Neural cell (in vitro differentiated cells): ENCODE data around the gene PPP1R11. TPM values are rescaled to one million over a fixed set of nuclear protein-coding genes. Genes with fewer than 3 reads are reported as not detected.

Source experiments
- H2AFZ ChIP-seq: fragments of 200-600, 300-800 bp; sonication (generic), shearing (Covaris generic); 2 replicates; pipeline ENCODE4 v1.6.0; 2014; ENCODE audit warnings: low read depth, mild to moderate bottlenecking, antibody characterized with exemption, low read length, moderate library complexity
- H3F3A ChIP-seq: fragments of 200-600 bp; shearing (Covaris generic); 2 replicates; pipeline ENCODE4 v1.6.1; 2016; ENCODE audit warnings: mild to moderate bottlenecking, moderate library complexity, mixed read lengths, antibody characterized with exemption, low read length; ENCODE audit not compliant: insufficient read depth, poor library complexity, severe bottlenecking
- H3K27ac ChIP-seq: fragments of 200-600, 300-800 bp; sonication (generic), shearing (Covaris generic); 2 replicates; pipeline ENCODE4 v1.5.1; 2014; ENCODE audit warnings: mild to moderate bottlenecking, low read length, moderate library complexity
- H3K27me3 ChIP-seq: fragments of 300-800, 200-600 bp; sonication (generic), shearing (Covaris generic); 2 replicates; pipeline ENCODE4 v1.6.0; 2014; ENCODE audit warnings: mild to moderate bottlenecking, low read depth, low read length, moderate library complexity; ENCODE audit not compliant: insufficient read depth
- H3K36me3 ChIP-seq: fragments of 300-800, 200-600 bp; sonication (generic), shearing (Covaris generic); 2 replicates; pipeline ENCODE4 v1.5.1; 2014; ENCODE audit warnings: mild to moderate bottlenecking, antibody characterized with exemption, low read length, moderate library complexity; ENCODE audit not compliant: insufficient read depth
- H3K4me2 ChIP-seq: fragments of 300-800, 200-600 bp; sonication (generic), shearing (Covaris generic); 2 replicates; pipeline ENCODE4 v1.6.0; 2014; ENCODE audit warnings: mild to moderate bottlenecking, low read length
- H3K4me3 ChIP-seq: fragments of 300-800, 200-600 bp; sonication (generic), shearing (Covaris generic); 2 replicates; pipeline ENCODE4 v1.5.1; 2014; ENCODE audit warnings: mild to moderate bottlenecking, low read length, moderate library complexity
- H3K79me2 ChIP-seq: fragments of 200-600 bp; shearing (Covaris generic); replicated peaks from 2 replicates; pipeline ENCODE4 v1.6.0; 2014; ENCODE audit warnings: mild to moderate bottlenecking, low read length, moderate library complexity; ENCODE audit not compliant: insufficient read depth
- H3K9ac ChIP-seq: fragments of 300-800, 200-600 bp; sonication (generic), shearing (Covaris generic); 2 replicates; pipeline ENCODE4 v1.6.1; 2016; ENCODE audit warnings: mild to moderate bottlenecking, low read length, mixed read lengths
- H3K9me2 ChIP-seq: fragments of 200-600 bp; shearing (Covaris generic); 2 replicates; pipeline ENCODE4 v1.6.1; 2016; ENCODE audit warnings: mild to moderate bottlenecking, low read length, mixed read lengths; ENCODE audit not compliant: insufficient read depth
- H3K9me3 ChIP-seq: fragments of 200-600, 300-800 bp; sonication (generic), shearing (Covaris generic); 2 replicates; pipeline ENCODE4 v1.6.1; 2016; ENCODE audit warnings: mild to moderate bottlenecking, mixed run types, low read length, moderate library complexity, mixed read lengths
- H4K20me1 ChIP-seq: fragments of 200-600 bp; shearing (Covaris generic); 2 replicates; pipeline ENCODE4 v1.6.1; 2016; ENCODE audit warnings: mild to moderate bottlenecking, mixed run types; ENCODE audit not compliant: insufficient read depth
- CTCF ChIP-seq: fragments of 450-650 bp; IDR thresholded peaks from 2 replicates; pipeline ENCODE4 v1.5.1; 2014; ENCODE audit warnings: antibody characterized with exemption, mild to moderate bottlenecking, moderate library complexity; ENCODE audit not compliant: poor library complexity, severe bottlenecking
- EP300 ChIP-seq: fragments of 450-650 bp; conservative IDR thresholded peaks from 2 replicates; pipeline ENCODE4 v1.6.1; 2014; ENCODE audit warnings: antibody characterized with exemption, mild to moderate bottlenecking, moderate library complexity; ENCODE audit not compliant: poor library complexity, severe bottlenecking
- EZH2 ChIP-seq: fragments of 200-600, 300-800 bp; shearing (Covaris generic), sonication (generic); IDR thresholded peaks from 2 replicates; pipeline ENCODE4 v1.6.1; 2014; ENCODE audit warnings: antibody characterized with exemption, low read length, borderline replicate concordance, mild to moderate bottlenecking; ENCODE audit not compliant: insufficient read depth, poor library complexity, severe bottlenecking
- MXI1 ChIP-seq: fragments of 450-650 bp; conservative IDR thresholded peaks from 2 replicates; pipeline ENCODE4 v1.6.1; 2014; ENCODE audit warnings: antibody characterized with exemption, mild to moderate bottlenecking; ENCODE audit not compliant: poor library complexity, severe bottlenecking
- POLR2AphosphoS5 ChIP-seq: IDR thresholded peaks from 2 replicates; pipeline ENCODE4 v1.6.1; 2012
- RAD21 ChIP-seq: fragments of 450-650 bp; conservative IDR thresholded peaks from 2 replicates; pipeline ENCODE4 v1.6.1; 2014; ENCODE audit warnings: antibody characterized with exemption, mild to moderate bottlenecking, moderate library complexity
- REST ChIP-seq: IDR thresholded peaks from 2 replicates; pipeline ENCODE4 v1.6.1; 2012; ENCODE audit warnings: borderline replicate concordance
- SMC3 ChIP-seq: fragments of 450-650 bp; conservative IDR thresholded peaks from 2 replicates; pipeline ENCODE4 v1.6.1; 2014; ENCODE audit warnings: antibody characterized with exemption, mild to moderate bottlenecking, moderate library complexity; ENCODE audit not compliant: poor library complexity
- TAF1 ChIP-seq: IDR thresholded peaks from 2 replicates; pipeline ENCODE4 v1.6.1; 2012; ENCODE audit warnings: low read depth
- polyA plus RNA-seq: library from polyadenylated mRNA; depleted of rRNA; stranded (reverse); fragments of >200 nt; gene quantifications from 2 replicates; pipeline ENCODE4 v1.2.3, GENCODE V29; 2014

PPP1R11 gene
- polyA plus RNA-seq, 1 donor from 2014 or later = 39.7 TPM

GRCh38 chr6:30067460-30068139 is 602 bp downstream of the PPP1R11 start:
- Histone ChIP-seq H4K20me1 (no peaks in the 10 kb centered on the region), H3K4me2 (peak overlapping the region; percentile 81), H3K27ac (peak overlapping the region; percentile 98), H3K79me2 (peaks cover 28% of the 10 kb centered on the region), H3K9me2 (no peaks in the 10 kb centered on the region), H3K36me3 (no peaks in the 10 kb centered on the region), H3K9me3 (no peaks in the 10 kb centered on the region), H3K27me3 (peaks cover 21% of the 10 kb centered on the region), H3F3A (peaks cover 7% of the 10 kb centered on the region), H3K9ac (peak overlapping the region; percentile 93), H3K4me3 (peak overlapping the region; percentile 76), H2AFZ (peak overlapping the region; percentile 65)
- peak; percentile 2 for TF ChIP-seq POLR2AphosphoS5
- TF ChIP-seq REST = no peak
- TF ChIP-seq EZH2 = no peak

GRCh38 chr6:30071081-30071818 is 4.3 kb downstream of the PPP1R11 start:
- no peaks in the 10 kb centered on the region for H3K9me3 ChIP-seq
- no peaks in the 10 kb centered on the region for H3K36me3 ChIP-seq
- no peak overlapping the region for H3K4me2 ChIP-seq
- H3K79me2 ChIP-seq = peaks cover 14% of the 10 kb centered on the region
- no peak overlapping the region for H2AFZ ChIP-seq
- no peaks in the 10 kb centered on the region for H4K20me1 ChIP-seq
- H3F3A ChIP-seq = peaks cover 4% of the 10 kb centered on the region
- no peaks in the 10 kb centered on the region for H3K9me2 ChIP-seq
- no peak overlapping the region for H3K9ac ChIP-seq
- TF ChIP-seq EP300 = no peak
- TF ChIP-seq MXI1 = no peak
- TF ChIP-seq CTCF = no peak
- TF ChIP-seq TAF1 = no peak
- no peak for TF ChIP-seq POLR2AphosphoS5
- no peak for TF ChIP-seq SMC3
- TF ChIP-seq REST = no peak
- TF ChIP-seq RAD21 = no peak
- no peak for TF ChIP-seq EZH2
- H3K4me3 ChIP-seq = peak overlapping the region; percentile 18
- peaks cover 57% of the 10 kb centered on the region for H3K27me3 ChIP-seq
- H3K27ac ChIP-seq = no peak overlapping the region
